ENCODE data around the gene SNORC.

- no peak for TF ChIP-seq CTCF (IDR thresholded peaks at IDR 0.05 in 8 of 11, conservative IDR thresholded peaks at IDR 0.05 in 3 of 11)
- TF ChIP-seq POLR2A (IDR thresholded peaks at IDR 0.05): no peak
- TF ChIP-seq POLR2AphosphoS5 (IDR thresholded peaks at IDR 0.05): no peak
Measured at GRCh38 chr2:232891621-232892071, 21.6 kb downstream of the SNORC start.
